Stimulated activated CD8-positive, alpha-beta memory T cell treated with anti-CD3 and anti-CD28 coated beads, Interleukin-2, amount 100 ng/mL, for 48 hours (primary cell): Measurements from ENCODE around the gene RSPO1.

Experiments used
- DNase-seq, 2 donors: peaks; one replicate each; pipeline ENCODE4 v3.0.0-alpha.2; 2020; ENCODE audit warnings: low read depth in 2 of 2

RSPO1 gene

DNA sequence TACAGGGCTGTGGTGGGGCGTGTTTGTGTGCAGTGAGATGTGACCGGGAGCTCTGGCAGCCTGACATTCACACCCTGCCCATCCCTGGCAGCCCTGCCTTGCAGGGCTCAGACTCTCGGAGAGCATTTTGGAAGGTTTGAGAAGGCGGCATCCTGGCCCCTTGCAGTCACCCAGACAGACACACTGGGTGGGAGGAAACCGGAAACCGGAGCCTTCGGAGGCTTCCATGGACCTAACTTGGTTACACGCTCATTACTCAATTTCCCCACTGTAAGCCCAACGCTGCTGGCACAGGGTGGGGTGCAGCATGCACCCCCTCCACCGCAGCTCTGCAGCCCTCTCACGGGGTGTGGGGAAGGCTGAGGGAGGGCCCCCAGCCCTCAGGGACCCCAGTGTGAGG, 22.2 kb upstream of the RSPO1 start:
- no peak for DNase-seq

DNA sequence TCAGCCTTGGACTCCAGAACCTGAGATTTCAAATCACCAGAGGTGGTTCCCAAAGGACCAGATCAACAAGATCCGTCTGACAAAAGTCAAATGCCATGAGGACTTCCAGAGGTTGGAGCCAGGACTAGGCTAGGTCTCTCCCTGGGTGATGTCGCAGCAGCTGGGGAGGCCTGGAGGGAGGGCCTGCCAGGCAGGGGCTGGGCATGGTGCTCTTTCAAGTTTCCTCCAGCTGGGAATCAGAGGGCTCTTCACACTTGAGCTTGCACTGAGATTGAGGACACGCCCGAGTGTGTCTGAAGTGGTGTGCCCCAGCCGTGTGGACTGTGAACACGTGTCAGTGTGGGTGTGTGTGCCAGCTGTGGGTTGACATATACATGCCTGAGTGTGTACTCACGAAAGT, 21.3 kb upstream of the RSPO1 start:
- no peak for DNase-seq

DNA sequence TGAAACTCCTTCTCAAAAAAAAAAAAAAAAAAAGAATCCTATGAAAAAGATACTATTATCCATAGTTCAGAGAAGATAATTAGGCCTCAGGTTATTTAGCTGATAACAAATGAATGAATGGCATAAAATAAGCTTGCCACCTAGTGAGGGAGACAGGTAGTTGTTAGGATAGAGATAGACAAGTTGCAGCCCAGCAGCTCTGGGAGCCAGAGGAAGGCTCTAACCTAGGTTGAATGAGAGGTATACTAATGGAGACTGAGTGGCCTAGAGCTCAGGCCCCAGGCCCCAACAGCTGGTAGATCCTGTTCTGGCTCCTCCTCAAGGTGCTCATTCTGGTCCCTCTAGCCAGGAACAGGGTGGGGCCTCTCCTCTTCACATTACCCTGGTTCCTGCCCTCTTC, 20.6 kb upstream of the RSPO1 start:
- no peak for DNase-seq

DNA sequence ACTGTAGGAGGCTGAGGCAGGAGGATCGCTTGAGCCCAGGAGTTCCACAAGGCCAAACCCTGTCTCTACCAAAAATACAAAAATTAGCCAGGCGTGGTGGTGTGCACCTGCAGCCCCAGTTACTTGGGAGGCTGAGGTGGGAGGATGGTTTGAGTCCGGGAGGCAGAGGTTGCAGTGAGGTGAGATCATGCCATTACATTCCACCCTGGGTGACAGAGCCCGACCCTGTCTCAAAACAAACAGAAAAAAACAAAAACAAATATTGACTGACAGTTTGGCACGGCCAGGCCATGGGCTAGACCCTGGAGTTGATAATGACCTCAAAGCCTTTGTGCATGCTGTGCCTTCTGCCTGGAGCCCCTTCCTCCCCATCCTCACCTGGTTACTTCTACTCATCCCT, 19.2 kb upstream of the RSPO1 start:
- DNase-seq: no peak

DNA sequence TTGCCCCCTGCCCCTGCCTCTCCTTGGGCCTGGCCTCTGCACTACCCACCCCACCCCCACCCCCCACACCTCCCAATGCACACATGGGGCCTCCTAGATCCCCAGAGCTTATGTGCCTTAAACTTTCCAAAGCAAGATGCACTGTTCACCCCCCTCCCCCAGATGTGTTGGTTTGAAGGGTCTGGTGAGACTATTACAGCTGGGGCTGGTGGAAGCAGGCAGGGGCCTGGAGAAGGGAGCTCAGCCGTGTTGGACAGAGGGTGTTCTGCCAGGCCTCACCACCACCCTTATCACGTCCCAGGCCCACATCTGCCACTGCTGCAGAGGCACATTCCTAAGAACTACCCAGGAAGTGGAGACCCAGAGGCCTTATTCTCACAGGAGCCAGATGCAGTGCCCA, 18.3 kb upstream of the RSPO1 start:
- no peak for DNase-seq

DNA sequence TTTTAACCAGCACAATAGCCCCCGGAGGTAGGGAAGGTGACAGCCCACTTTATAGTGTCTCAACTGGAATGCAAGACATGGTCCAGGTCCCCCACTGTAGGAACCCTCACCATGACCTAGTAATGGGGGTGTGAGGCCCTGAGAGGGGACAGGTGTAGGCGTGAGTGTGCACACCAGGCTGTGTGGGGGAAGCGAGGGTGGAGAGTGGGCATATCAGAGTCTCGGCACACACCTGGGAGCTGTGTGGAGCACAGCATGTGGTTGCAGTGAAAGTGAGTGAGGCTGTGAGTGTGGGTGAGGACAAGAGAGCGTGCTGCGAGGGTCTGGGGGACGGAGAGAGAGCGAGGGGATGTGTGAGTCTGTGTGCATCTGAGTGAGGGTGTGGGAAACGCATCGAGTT, 17.1 kb upstream of the RSPO1 start:
- no peak for DNase-seq

DNA sequence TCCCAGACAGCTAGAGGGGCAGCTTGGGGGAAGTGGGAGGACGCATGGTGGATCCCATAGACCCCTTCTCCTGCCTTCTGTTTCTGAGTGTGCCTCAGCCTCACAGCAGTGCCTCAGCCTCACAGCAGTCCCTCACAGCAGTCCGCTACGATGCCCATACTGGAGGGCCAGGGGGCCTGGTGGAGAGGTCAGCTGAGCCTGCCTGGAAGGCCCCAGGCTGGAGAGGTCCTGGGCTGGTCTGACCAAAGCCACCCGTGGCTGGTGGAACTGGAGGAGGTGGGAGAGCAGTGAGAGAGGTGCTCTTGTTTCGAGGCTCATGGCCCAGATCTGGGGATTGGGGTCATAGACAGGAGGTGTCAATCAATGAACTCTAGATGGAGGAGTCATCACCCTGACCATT, 16.0 kb upstream of the RSPO1 start:
- no peak for DNase-seq

DNA sequence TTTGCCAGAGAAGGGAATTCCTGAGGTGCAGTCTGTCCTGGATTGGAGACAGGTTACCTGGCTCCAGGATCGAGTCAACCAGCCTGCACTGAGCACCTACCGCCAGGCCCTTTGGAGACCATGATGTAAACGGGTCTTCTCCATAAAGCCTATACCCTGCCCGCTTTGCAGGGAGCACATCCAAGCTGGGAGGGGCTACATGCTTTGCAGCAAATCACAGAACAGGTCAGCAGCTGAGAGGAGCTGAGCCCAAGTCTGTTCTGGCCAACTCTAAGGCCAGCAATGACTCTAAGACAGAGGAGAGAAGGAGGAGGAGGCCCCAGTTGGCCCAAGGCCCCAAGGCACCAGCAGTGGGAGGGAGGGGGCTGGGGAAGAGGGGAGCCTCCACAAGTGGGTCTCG, 15.5 kb upstream of the RSPO1 start:
- DNase-seq: no peak

DNA sequence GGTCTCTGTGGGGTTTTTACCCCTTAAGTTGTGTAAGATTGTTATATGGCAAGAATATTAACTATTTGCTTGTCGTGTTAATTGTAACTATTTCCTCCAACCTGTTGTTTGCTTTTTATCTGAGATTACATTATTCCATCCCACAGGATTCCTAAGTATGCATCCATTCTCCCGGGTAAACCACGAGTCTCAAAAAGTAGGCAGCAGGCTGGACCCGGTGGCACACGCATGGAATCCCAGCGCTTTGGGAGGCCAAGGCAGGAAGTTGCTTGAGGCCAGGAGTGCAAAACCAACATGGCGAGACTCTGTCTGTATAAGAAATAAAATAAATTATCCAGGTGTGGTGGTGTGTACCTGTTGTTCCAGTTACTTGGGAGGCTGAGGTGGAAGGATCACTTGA, 12.6 kb upstream of the RSPO1 start:
- DNase-seq: no peak

DNA sequence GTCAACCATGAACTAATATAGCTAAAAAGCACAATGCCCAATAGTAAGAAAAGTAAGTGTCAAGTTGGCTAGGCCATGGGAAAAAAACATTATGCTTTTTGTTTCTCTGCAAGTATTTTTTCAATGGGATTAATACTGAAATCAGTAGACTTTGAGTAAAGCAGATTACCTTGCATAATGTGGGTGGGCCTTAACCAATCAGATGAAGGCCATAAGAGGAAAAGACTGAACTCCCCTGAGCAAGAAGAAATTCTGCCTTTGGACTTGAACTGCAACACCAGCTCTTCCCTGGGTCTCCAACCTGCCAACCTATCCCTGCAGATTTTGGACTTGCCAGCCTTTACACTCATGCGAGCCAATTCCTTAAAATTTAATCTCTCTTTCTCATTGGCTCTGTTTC, 6.4 kb upstream of the RSPO1 start:
- no peak for DNase-seq

DNA sequence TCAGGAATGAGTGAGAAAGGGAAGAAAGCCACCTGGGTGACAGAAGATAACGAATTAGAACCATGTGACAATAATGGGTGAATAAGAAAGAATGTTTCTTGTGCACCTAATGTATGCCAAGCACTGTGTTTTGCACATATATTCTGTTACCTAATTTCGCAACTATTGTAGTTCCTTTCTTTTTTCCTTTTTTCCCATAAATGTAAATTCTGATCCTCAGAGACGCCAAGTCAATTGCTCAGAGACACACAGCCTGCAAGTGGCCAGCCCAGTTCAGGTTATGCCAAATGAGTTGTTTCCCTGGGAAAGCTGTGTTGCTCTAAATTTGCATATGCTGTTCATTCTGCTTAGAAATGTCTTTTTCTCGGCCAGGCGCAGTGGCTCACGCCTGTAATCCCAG, 1.7 kb upstream of the RSPO1 start:
- DNase-seq: no peak

DNA sequence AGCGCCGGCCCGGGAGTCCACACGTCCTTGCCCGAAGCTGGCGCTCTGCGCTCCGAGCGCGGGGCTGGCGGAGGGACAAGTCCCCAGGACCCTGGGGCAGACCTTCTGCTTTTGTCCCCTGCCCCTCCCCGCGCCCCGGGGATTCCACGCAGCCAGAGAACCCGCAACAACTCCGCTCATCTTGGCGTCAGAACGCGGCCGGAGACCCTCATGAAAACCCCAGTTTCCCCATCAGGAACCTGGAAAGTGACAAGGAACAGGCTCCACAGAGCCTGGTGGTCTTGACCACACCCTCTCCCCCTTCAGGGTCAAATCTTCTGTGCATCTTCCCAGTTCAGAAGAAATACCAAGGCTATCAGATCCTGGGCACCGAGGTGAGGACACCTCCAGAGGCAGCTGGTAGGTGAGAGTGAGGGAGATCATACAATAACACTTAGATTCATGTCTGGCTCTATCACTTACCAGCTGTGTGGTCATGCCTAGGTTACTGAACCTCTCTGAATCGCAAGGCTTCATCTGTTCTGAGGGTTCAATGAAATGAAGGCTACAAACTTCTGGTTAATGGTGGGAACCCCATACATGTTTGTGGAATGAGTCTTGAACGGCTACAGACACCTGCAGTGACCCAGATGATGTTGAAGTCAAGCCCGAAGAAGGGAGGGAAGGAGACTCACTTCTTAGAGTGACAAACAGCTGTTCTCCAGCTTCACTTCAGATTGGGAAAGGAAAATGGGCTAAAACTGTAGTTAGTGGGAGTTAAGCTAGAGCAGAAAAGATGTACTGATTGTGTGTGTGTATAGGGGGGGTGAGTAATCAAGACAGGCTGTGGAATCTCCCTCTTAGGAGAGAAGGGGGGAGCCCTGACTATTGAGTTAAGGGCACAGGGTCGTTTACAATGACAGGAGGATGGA, 555 bp upstream of the RSPO1 start:
- no peak for DNase-seq

DNA sequence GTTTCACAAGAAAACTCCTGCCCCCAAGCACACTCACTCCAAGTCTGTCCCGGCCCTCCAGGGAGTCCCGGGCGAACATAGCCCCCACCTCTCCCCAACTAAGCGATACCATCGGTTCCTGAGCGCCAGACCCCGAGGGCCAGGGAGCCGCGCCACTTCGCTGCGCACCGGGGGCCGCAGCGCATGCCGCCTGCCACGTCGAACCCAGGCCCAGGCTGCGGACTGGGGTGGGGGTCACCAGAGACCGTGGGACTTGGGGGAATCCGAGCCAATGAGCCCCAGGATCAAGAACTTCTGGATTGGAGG, 801 bp downstream of the RSPO1 start:
- DNase-seq: no peak

DNA sequence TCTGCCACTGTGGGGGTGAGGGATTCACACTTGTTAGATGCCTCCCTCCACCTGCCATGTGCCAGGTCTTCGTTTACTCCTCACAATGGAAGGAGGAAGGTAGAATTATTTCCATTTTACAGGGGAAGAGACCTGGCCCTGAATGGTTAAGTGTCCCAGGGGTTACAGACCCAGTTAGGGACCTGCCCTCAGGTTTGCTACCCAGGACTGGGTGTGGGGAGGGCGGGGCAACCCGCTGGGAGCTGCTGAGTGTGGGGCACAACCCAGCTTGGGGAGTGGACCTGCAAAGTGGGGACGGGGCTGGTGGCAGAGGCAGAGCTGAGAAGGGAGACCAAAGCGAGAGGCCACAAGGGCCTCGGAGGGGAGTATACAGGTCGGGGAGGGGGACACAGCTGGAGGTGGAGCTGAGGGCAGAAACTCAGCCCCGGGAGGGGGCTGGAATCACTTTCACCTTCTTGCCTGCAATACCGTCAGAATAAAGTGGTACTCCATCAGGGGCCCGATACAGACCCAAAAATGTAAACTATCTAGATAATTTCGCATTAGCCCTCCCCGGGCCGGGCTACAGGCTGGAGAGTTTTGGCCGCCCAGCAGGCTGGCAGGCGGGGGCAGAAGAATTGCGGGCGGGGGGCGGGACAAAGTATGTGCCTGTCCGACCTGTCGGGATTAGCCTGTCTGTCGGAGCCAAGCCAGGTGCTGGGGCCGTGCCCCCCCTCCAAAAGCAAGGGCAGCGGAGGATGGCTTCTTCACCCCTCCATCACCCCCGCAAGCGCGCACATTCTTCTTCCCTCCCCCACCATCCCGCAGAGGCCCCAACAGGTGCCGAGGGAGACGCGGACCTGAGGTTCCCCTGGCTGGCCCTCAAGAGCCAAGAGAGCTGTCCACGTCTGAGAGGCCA, 1.4 kb downstream of the RSPO1 start:
- no peak for DNase-seq

DNA sequence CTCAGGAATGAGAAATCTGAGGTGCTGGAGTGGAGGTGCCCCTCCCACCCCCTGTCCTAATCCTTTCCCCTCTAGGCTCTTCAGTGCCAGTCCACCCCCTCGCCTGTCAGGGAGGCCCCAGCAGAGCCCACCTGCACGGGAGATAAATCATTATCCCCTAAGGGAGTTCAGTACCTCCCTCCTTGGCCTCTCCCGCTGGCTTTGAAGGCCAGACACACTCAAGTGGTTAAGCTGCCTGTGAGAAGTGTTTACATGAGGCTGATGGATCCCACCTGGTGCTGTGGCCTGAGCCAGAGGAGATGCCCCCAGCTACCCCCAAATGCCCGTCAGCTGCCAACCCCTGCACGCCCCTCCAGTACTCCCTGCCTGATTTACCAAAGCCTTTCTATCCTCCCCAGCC, 3.7 kb downstream of the RSPO1 start:
- no peak for DNase-seq

DNA sequence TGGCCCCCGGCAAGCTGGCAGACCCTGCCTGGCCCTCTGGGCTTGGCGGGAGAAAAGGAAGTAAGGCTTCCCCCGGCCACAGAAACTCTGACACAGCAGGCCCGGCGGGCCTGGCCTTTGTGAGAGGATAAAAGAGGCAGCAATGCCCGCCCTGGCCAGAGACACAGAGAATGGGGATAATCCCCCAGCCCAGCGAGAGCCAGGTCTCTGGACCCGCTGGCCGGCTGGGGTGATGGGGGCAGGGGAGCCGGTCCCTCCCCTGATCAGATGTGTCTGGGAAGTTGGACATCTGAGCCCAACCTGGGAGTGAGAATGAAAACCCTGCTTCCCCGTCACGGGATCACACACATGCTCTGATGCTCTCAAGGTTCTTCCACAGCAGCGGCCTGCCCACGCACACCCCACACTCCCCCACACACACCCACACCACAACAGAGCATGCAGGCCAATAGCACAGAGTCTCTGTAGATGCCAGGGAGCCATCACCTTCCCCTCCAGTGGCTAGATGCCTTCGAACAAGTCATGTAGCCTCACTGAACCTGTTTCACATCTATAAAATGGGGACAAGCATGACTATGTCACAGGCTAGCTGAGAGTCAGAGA, 4.2 kb downstream of the RSPO1 start:
- DNase-seq: no peak

DNA sequence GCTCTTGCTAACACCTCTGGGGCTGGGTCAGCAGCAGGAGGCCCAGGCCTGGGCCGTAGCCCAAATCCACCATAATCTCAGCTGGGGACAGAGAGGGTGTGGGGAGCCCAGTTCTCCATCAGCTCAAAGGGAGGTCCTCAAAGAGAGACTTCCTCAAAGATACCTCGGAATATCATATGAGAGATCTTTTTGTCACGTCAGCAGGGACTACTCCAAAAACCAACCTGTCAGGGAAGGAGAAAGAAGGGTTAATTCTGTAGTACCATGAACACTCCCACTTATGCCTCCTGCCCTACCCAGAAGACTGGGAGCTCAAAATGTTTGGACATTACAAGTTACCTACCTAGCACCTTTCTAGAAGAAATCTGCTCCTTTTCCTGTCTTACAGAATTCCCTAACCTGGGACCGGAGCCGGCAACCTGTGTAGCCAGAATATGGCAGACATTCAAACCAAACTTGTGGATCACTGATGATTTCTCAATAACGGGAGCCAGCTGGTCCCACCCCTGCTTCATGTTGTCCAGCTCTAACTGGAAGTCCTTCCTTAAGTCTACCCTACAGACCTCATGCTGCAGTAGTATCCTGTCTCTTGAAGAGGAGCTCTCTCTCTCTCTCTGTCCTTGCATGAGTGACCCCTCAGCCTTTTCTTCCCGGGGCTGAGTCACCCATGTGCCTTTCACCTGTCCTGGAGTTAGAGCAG, 4.8 kb downstream of the RSPO1 start:
- no peak for DNase-seq

DNA sequence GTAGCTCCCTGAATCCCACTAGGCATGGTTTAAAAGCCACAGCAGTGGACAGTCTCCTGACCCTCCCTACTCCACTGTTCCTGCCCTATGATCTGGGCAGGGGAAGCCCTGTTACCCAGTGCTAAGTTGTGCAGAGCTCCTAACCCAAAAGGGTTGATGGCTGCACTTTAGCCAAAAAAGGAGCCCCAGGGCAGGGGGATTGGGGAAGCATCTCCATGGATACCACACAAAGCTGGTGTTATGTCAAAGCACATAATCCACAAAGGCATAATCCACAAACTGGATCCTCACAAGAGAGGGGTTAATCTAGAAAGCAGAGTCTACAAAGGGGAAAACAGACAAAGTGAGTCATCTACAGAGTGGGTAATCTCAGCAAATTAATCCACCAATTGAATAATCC, 5.7 kb downstream of the RSPO1 start:
- DNase-seq: no peak

DNA sequence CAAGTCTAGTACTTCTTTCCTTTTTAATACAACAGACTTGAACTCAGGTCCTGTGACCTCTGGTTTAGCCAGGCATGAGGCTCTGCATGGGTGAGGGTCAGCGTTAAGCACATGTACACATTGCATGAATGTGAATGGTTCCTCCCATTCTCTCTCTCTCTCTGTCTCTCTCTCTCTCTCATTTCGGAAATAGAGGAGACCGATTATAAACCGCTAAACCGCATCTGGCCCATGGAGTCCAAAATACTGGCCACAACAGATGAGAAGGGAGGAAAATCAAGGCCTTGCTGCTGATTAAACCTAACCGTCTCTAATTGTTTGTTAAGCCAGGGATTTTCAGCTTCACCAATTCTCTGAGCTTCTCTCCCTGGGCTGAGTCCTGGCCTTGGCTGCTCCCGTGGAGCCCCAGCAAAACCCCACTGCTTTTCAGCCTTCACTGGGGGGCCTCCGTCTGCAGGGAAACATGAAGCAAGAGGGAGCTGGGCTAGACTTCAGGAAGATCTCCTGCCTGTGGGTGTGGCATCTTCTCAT, 6.6 kb downstream of the RSPO1 start:
- DNase-seq: no peak

DNA sequence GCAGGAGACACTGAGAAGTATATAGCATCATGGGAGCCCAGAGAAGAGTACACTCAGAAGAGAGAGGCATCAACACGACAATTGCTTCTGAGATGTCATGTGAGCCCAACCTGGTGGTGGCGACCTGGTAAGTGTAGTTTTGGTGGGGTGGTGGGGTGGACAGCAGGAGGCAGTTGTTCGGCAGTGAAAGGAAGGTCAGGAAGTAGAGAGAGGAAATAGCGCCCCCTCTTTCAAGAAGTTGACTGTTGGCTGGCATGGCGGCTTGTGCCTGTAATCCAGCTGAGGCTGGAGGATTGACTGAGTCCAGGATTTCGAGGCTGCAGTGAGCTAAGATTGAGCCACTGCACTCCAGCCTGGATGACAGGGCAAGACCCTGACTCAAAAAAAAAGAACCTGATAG, 12.6 kb downstream of the RSPO1 start:
- DNase-seq: no peak

DNA sequence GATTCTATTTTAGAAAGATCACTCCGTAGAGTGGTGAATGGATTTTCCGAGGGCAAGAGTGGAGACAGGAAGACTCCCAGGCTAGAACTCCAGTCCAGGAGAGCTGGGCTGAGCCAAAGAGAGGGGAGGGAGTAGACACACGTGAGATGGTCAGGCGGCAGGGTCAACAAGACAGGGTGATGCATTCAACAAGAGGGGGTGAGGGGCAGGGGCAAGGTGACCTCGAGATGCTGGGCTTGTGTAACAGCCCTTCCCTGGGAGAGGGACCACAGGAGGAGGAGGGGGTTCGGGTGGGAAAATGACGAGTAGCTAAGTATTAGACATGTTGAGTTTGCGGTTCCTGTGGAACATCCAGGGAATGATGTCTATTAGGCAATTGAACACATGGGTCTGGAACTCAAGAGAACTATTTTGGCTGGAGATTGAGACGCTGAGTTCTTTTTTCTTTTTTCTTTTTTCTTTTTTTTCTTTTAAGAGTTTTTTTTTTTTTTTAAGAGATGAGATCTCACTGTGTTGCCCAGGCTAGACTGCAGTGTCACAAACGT, 13.3 kb downstream of the RSPO1 start:
- no peak for DNase-seq

DNA sequence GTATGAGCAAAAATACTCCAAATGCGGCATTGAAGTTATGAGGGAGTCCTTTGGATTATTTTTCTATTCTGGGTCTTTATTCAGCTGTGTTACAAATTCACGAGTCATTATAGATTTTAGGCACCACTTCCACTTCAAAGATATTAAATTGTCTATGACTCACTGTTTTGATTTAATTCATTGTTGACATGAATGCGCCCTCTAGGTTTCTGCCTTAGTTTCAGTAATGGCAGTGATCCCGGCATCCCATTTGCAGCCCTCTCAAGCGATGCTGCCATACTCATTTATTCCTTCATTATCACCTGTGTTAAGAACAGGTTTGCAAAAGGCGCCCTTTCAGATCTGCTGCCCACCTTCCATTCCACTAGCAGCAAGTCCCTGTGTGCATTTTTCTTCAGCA, 14.0 kb downstream of the RSPO1 start:
- DNase-seq: no peak
